A549 (cell line): ENCODE data around the gene ERAP2. TPM values are rescaled to one million over a fixed set of nuclear protein-coding genes. Genes with fewer than 3 reads are reported as not detected.

Source experiments
- ATAC-seq, 2 experiments: fragments of 200-7000 bp in 1 of 2; fragments of >200 bp in 1 of 2; cut with Nextera tagmentation in 1 of 2; cut with Tn5 transposase in 1 of 2; 3 replicates each; pipeline versions ENCODE4 v1.8.0 to v1.9.1; 2018 to 2020; ENCODE audit warnings: mild to moderate bottlenecking in 1 of 2, moderate library complexity in 1 of 2
- CTCF ChIA-PET: fragments of 300-600 bp; sonication (Branson Sonifier 250); formaldehyde crosslinking; extraction: SDS; loops from one replicate; lab custom pipeline; 2021; ENCODE audit warnings: antibody characterized with exemption, inconsistent platforms; lab: Yijun Ruan, JAX
- POLR2A ChIA-PET: fragments of 350-600 bp; formaldehyde crosslinking; extraction: SDS; loops from one replicate; lab custom pipeline; 2021; ENCODE audit warnings: antibody characterized with exemption, inconsistent platforms; lab: Yijun Ruan, JAX
- DNase-seq, 2 experiments: peaks; one replicate each; pipeline versions ENCODE4 v3.0.0 to v3.0.0-alpha.2; 2011 to 2016; ENCODE audit warnings: low read depth in 1 of 2, low spot score in 1 of 2
- FAIRE-seq: peaks from 2 replicates; lab custom pipeline; 2011; peaks lifted over from hg19 to GRCh38; lab: Jason Lieb, UNC
- H3K27ac ChIP-seq, 2 experiments: fragments of >200 bp; sonication (Bioruptor Twin); formaldehyde crosslinking; 3 replicates each; pipeline ENCODE4 v1.5.1; 2016 to 2017
- H3K4me1 ChIP-seq: fragments of >200 bp; sonication (Bioruptor Twin); formaldehyde crosslinking; 3 replicates; pipeline ENCODE4 v1.6.1; 2016
- H3K4me2 ChIP-seq: fragments of >200 bp; sonication (Bioruptor Twin); formaldehyde crosslinking; 3 replicates; pipeline ENCODE4 v1.6.1; 2016
- H3K4me3 ChIP-seq: fragments of >200 bp; sonication (Bioruptor Twin); formaldehyde crosslinking; 3 replicates; pipeline ENCODE4 v1.5.1; 2016
- H3K9me3 ChIP-seq: fragments of >200 bp; sonication (Bioruptor Twin); formaldehyde crosslinking; 3 replicates; pipeline ENCODE4 v1.6.1; 2016
- BHLHE40 ChIP-seq: IDR thresholded peaks from 2 replicates; pipeline ENCODE4 v1.6.1; 2012; ENCODE audit warnings: low read depth, low read length, inconsistent platforms
- CBX8 ChIP-seq: fragments of 200-600 bp; sonication (generic); IDR thresholded peaks from 2 replicates; pipeline ENCODE4 v1.6.1; 2016
- CEBPB ChIP-seq, 2 experiments: fragments of >200 bp in 1 of 2; sonication (Bioruptor Twin) in 1 of 2; formaldehyde crosslinking in 1 of 2; IDR thresholded peaks; 2 replicates each; pipeline ENCODE4 v1.6.1; 2012 to 2016
- CHD2 ChIP-seq: fragments of 150-350 bp; IDR thresholded peaks from 2 replicates; pipeline ENCODE4 v1.6.1; 2014; ENCODE audit warnings: low read length; ENCODE audit not compliant: partially characterized antibody
- CHD4 ChIP-seq: fragments of 200-600 bp; sonication (generic); IDR thresholded peaks from 2 replicates; pipeline ENCODE4 v1.6.1; 2016; ENCODE audit warnings: antibody characterized with exemption, mild to moderate bottlenecking, borderline replicate concordance
- EHF ChIP-seq: fragments of 250-450 bp; sonication (Bioruptor Pico); IDR thresholded peaks from 2 replicates; pipeline ENCODE4 v1.5.0; 2020; ENCODE audit warnings: mild to moderate bottlenecking
- FOSB ChIP-seq: fragments of 250-450 bp; sonication (Bioruptor Pico); IDR thresholded peaks from 2 replicates; pipeline ENCODE4 v1.5.0; 2020; ENCODE audit warnings: mild to moderate bottlenecking, moderate library complexity
- FOSL2 ChIP-seq, 2 experiments: fragments of 450-650 bp in 1 of 2; fragments of >200 bp in 1 of 2; sonication (Bioruptor Twin) in 1 of 2; formaldehyde crosslinking; IDR thresholded peaks; 2 replicates each; pipeline versions ENCODE4 v1.5.0 to v1.6.1; 2016 to 2020; ENCODE audit warnings: mild to moderate bottlenecking in 1 of 2, moderate library complexity in 1 of 2
- JUN ChIP-seq, 2 experiments: fragments of >200 bp; sonication (Bioruptor Twin); formaldehyde crosslinking; IDR thresholded peaks; 2 replicates in 1 of 2; 3 replicates in 1 of 2; pipeline ENCODE4 v1.6.1; 2016 to 2017
- KDM1A ChIP-seq: fragments of 200-600 bp; sonication (generic); IDR thresholded peaks from 2 replicates; pipeline ENCODE4 v1.6.1; 2016; ENCODE audit warnings: low read depth, mild to moderate bottlenecking
- MAFK ChIP-seq: fragments of 450-650 bp; IDR thresholded peaks from 2 replicates; pipeline ENCODE4 v1.6.1; 2014; ENCODE audit not compliant: partially characterized antibody
- MAZ ChIP-seq: fragments of 150-350 bp; IDR thresholded peaks from 2 replicates; pipeline ENCODE4 v1.6.1; 2014; ENCODE audit warnings: antibody characterized with exemption, low read depth, low read length, borderline replicate concordance
- NR3C1 ChIP-seq: fragments of >200 bp; sonication (Bioruptor Twin); formaldehyde crosslinking; IDR thresholded peaks from 3 replicates; pipeline ENCODE4 v1.6.1; 2017
- RAD21 ChIP-seq, 2 experiments: fragments of >200 bp in 1 of 2; sonication (Bioruptor Twin) in 1 of 2; formaldehyde crosslinking in 1 of 2; IDR thresholded peaks in 1 of 2; conservative IDR thresholded peaks in 1 of 2; 2 replicates in 1 of 2; 3 replicates in 1 of 2; pipeline ENCODE4 v1.6.1; 2012 to 2018; ENCODE audit warnings: inconsistent platforms in 1 of 2
- RCOR1 ChIP-seq: fragments of 150-350 bp; IDR thresholded peaks from 2 replicates; pipeline ENCODE4 v1.6.1; 2014; ENCODE audit warnings: antibody characterized with exemption, low read length, low read depth
- RNF2 ChIP-seq: fragments of 200-600 bp; sonication (generic); IDR thresholded peaks from 2 replicates; pipeline ENCODE4 v1.6.1; 2016; ENCODE audit warnings: low read depth, mild to moderate bottlenecking, antibody characterized with exemption, moderate library complexity, borderline replicate concordance
- TP53 ChIP-seq: fragments of 250-450 bp; sonication (Bioruptor Pico); IDR thresholded peaks from 2 replicates; pipeline ENCODE4 v1.5.0; 2021; ENCODE audit warnings: mild to moderate bottlenecking, moderate library complexity
- ZNF302 ChIP-seq: fragments of 250-450 bp; sonication (Bioruptor Pico); IDR thresholded peaks from 2 replicates; pipeline ENCODE4 v1.9.0; 2021; ENCODE audit warnings: inconsistent platforms, mild to moderate bottlenecking, moderate library complexity
- WGBS: methylation state at CpG from one replicate; pipeline ENCODE4 v1.1.6; 2017; ENCODE audit errors: missing lambda C conversion rate; 5-methylcytosine and 5-hydroxymethylcytosine counted together
- polyA plus RNA-seq, 4 experiments: library from polyadenylated mRNA; depleted of rRNA in 3 of 4; stranded (reverse); fragments of >200 nt; fragmentation: RNase III in 1 of 4; extraction: RNeasy Plus Mini Kit Qiagen cat#74134 plus additional on column Dnase treatment in 1 of 4; gene quantifications; 2 replicates in 3 of 4; 3 replicates in 1 of 4; pipeline ENCODE4 v1.2.3, GENCODE V29; 2011 to 2017
- TF ChIP-seq, protein P1 (sequence below): fragments of >200 bp; sonication (Bioruptor Twin); formaldehyde crosslinking; IDR thresholded peaks from 3 replicates; pipeline ENCODE4 v1.6.1; 2016
- TF ChIP-seq, protein P2 (sequence below): IDR thresholded peaks from 2 replicates; pipeline ENCODE4 v1.6.1; 2012; ENCODE audit warnings: low read depth, borderline replicate concordance
- TF ChIP-seq, protein P3 (sequence below): fragments of 250-450 bp; sonication (Bioruptor Pico); IDR thresholded peaks from 2 replicates; pipeline ENCODE4 v1.5.0; 2020; ENCODE audit warnings: low read depth, mild to moderate bottlenecking, moderate library complexity
- TF ChIP-seq, protein P4 (sequence below): fragments of 150-350 bp; IDR thresholded peaks from 2 replicates; pipeline ENCODE4 v1.6.1; 2014; ENCODE audit warnings: low read depth, mild to moderate bottlenecking, low read length
- TF ChIP-seq, protein P5 (sequence below): fragments of 450-650 bp; IDR thresholded peaks from 2 replicates; pipeline ENCODE4 v1.6.1; 2014; ENCODE audit warnings: antibody characterized with exemption
- TF ChIP-seq, protein P6 (sequence below): fragments of 200-600 bp; sonication (generic); IDR thresholded peaks from 2 replicates; pipeline ENCODE4 v1.6.1; 2016; ENCODE audit warnings: antibody characterized with exemption, mild to moderate bottlenecking, moderate library complexity

ERAP2 gene
- polyA plus RNA-seq, 2 of the 4 experiments (the other 2 are of a cell fraction) = 1.0 to 2.2 TPM

DNA sequence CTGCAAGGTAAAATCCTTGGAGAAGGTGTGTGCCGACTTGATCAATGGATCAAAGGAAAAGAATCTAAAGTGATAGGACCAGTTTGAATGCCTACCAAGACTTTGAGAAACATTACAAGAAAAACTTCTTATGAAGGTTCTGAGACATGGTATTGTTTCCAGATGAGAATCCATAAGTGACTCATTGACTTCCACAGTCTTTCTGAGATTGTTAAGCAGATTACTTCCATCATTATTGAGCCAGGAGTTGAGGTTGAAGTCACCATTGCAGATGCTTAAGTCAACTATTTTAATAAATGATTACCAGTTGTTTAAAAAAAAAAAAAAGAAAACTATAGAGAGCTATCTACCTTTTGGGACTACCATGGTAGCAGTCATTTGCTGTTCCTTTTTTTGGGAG lies 66.6 kb downstream of the ERAP2 start:
- FAIRE-seq (no peak), DNase-seq (no peak), ATAC-seq (no peak)
- Histone ChIP-seq H3K4me1 (peaks cover 12% of the 10 kb centered on the region; the same call in 2 of the 3 replicates), H3K27ac (no peak overlapping the region), H3K9me3 (no peaks in the 10 kb centered on the region), H3K4me3 (no peak overlapping the region), H3K4me2 (no peak overlapping the region)
- CTCF ChIA-PET = interaction anchor here (0.6 kb wide), 1 partner anchor 86 kb away, joined by 3 read pairs; no protein-coding TSS in a partner anchor
- TF ChIP-seq JUN (IDR thresholded peaks at IDR 0.05) (no peak), NR3C1 (no peak)
- TF ChIP-seq, protein P1, sequence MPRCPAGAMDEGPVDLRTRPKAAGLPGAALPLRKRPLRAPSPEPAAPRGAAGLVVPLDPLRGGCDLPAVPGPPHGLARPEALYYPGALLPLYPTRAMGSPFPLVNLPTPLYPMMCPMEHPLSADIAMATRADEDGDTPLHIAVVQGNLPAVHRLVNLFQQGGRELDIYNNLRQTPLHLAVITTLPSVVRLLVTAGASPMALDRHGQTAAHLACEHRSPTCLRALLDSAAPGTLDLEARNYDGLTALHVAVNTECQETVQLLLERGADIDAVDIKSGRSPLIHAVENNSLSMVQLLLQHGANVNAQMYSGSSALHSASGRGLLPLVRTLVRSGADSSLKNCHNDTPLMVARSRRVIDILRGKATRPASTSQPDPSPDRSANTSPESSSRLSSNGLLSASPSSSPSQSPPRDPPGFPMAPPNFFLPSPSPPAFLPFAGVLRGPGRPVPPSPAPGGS = no peak
- TF ChIP-seq, protein P2, sequence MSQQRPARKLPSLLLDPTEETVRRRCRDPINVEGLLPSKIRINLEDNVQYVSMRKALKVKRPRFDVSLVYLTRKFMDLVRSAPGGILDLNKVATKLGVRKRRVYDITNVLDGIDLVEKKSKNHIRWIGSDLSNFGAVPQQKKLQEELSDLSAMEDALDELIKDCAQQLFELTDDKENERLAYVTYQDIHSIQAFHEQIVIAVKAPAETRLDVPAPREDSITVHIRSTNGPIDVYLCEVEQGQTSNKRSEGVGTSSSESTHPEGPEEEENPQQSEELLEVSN = no peak
- 100% methylated on average over 1 of the region's 1 CpG for WGBS
- POLR2A ChIA-PET = no interaction called here

DNA sequence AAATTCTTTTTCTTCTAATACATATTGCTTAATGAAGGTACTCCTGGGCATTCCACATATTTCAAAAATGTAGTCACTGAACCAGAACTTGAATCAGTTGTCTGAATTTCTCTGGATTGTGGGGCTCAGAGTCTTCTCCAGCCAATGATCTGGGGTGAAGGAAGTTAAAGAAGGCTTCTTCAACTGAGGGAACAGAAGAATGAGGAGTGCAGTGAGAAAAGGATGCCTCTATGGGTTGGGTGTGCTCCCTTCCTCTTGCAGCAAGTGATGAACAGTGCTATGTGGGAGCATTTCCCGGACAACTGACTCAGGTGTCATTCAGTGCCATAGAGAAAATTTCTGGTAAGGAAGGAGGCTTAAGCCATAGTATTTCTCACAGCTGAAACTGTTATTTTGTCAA lies 67.5 kb downstream of the ERAP2 start:
- ChIA-PET CTCF (no interaction called here), POLR2A (no interaction called here)
- H3K27ac ChIP-seq = no peak overlapping the region
- TF ChIP-seq KDM1A (no peak), BHLHE40 (no peak), MAZ (no peak), RCOR1 (no peak), JUN (IDR thresholded peaks at IDR 0.05) (no peak), CHD4 (no peak), RAD21 (conservative IDR thresholded peaks at IDR 0.05 in 1 of 2, IDR thresholded peaks at IDR 0.05 in 1 of 2) (no peak)
- TF ChIP-seq, protein P3, sequence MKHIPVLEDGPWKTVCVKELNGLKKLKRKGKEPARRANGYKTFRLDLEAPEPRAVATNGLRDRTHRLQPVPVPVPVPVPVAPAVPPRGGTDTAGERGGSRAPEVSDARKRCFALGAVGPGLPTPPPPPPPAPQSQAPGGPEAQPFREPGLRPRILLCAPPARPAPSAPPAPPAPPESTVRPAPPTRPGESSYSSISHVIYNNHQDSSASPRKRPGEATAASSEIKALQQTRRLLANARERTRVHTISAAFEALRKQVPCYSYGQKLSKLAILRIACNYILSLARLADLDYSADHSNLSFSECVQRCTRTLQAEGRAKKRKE = no peak
- ATAC-seq = no peak; a peak in 1 of 6 replicates
- H3K9me3 ChIP-seq = no peaks in the 10 kb centered on the region
- no peak for DNase-seq
- no peak for FAIRE-seq
- no peak overlapping the region for H3K4me3 ChIP-seq
- H3K4me1 ChIP-seq = peaks cover 10% of the 10 kb centered on the region; the same call in 2 of the 3 replicates
- 80% methylated on average over 1 of the region's 1 CpG for WGBS
- H3K4me2 ChIP-seq = no peak overlapping the region

DNA sequence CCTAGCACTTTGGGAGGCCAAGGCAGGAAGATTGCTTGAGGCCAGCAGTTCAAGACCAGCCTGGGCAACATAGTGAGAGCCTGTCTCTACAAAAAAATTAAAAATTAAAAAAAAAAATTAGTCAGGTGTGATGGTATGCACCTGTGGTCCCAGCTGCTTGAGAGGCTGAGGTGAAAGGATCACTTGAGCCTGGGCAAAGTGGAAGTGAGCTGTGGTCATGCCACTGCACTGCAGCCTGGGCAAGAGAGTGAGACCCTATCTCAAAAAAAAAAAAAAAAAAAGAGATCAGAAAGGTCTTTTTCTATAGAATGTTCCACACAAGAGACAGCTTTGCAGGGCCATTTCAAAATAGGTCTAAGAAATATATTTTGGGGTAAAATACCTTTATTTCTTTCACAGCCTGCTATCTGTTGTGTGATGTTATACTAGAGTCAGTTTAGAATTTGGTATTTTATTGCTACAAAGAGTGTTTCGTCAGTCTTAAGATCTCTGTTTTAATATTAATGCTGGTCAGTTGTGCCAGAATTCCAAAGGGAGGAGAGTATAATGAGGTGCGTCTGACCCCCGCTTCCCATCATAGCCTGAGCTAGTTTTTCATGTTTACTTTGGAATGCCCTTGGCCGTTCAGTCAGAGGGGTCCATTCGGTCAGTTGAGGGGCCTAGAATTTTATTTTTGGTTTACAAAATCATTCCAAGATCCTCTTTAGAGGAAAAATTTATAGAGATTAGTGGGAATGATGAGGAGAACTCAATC lies 69.0 kb downstream of the ERAP2 start:
- 87% methylated on average over 5 of the region's 5 CpGs for WGBS
- no peak for DNase-seq

More for the DNA sequence above, 69.0 kb downstream of the ERAP2 start:
- Histone ChIP-seq H3K4me1 (peaks cover 9% of the 10 kb centered on the region; the same call in 2 of the 3 replicates), H3K27ac (no peak overlapping the region), H3K9me3 (no peaks in the 10 kb centered on the region), H3K4me2 (no peak overlapping the region), H3K4me3 (no peak overlapping the region)
- FAIRE-seq = no peak
- no peak for ATAC-seq
- no peak for TF ChIP-seq CBX8
- TF ChIP-seq, protein P4, sequence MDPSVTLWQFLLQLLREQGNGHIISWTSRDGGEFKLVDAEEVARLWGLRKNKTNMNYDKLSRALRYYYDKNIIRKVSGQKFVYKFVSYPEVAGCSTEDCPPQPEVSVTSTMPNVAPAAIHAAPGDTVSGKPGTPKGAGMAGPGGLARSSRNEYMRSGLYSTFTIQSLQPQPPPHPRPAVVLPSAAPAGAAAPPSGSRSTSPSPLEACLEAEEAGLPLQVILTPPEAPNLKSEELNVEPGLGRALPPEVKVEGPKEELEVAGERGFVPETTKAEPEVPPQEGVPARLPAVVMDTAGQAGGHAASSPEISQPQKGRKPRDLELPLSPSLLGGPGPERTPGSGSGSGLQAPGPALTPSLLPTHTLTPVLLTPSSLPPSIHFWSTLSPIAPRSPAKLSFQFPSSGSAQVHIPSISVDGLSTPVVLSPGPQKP = no peak
- TF ChIP-seq, protein P5, sequence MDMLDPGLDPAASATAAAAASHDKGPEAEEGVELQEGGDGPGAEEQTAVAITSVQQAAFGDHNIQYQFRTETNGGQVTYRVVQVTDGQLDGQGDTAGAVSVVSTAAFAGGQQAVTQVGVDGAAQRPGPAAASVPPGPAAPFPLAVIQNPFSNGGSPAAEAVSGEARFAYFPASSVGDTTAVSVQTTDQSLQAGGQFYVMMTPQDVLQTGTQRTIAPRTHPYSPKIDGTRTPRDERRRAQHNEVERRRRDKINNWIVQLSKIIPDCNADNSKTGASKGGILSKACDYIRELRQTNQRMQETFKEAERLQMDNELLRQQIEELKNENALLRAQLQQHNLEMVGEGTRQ = no peak
- no peak for TF ChIP-seq FOSB (CRISPR knock-in tag)
- TF ChIP-seq, protein P6, sequence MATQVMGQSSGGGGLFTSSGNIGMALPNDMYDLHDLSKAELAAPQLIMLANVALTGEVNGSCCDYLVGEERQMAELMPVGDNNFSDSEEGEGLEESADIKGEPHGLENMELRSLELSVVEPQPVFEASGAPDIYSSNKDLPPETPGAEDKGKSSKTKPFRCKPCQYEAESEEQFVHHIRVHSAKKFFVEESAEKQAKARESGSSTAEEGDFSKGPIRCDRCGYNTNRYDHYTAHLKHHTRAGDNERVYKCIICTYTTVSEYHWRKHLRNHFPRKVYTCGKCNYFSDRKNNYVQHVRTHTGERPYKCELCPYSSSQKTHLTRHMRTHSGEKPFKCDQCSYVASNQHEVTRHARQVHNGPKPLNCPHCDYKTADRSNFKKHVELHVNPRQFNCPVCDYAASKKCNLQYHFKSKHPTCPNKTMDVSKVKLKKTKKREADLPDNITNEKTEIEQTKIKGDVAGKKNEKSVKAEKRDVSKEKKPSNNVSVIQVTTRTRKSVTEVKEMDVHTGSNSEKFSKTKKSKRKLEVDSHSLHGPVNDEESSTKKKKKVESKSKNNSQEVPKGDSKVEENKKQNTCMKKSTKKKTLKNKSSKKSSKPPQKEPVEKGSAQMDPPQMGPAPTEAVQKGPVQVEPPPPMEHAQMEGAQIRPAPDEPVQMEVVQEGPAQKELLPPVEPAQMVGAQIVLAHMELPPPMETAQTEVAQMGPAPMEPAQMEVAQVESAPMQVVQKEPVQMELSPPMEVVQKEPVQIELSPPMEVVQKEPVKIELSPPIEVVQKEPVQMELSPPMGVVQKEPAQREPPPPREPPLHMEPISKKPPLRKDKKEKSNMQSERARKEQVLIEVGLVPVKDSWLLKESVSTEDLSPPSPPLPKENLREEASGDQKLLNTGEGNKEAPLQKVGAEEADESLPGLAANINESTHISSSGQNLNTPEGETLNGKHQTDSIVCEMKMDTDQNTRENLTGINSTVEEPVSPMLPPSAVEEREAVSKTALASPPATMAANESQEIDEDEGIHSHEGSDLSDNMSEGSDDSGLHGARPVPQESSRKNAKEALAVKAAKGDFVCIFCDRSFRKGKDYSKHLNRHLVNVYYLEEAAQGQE = no peak
- TF ChIP-seq CHD2 = no peak
- no peak for TF ChIP-seq MAFK
- no peak for TF ChIP-seq TP53 (CRISPR knock-in tag)
- TF ChIP-seq EHF (CRISPR knock-in tag) = no peak
- no peak for TF ChIP-seq FOSL2 (IDR thresholded peaks at IDR 0.05)
- TF ChIP-seq FOSL2 (CRISPR knock-in tag; IDR thresholded peaks at IDR 0.05) = no peak
- no peak for TF ChIP-seq RNF2
- no peak for TF ChIP-seq ZNF302
- TF ChIP-seq CEBPB (IDR thresholded peaks at IDR 0.05) = no peak
- ChIA-PET CTCF (interaction anchor here (1.3 kb wide), 1 partner anchor 217 kb away, joined by 5 read pairs; no protein-coding TSS in a partner anchor), POLR2A (no interaction called here)
